Skeletal muscle cell (primary cell): ENCODE results near the gene HAND1.
A peak's percentile ranks its signal among the peaks of the same experiment; 100 is the strongest.

Experiments used
- DNase-seq: peaks from one replicate; pipeline ENCODE4 v3.0.0-alpha.2; 2010; ENCODE audit warnings: low read depth
- H3K4me3 ChIP-seq: 2 replicates; pipeline ENCODE4 v1.5.1; 2011; ENCODE audit warnings: low read depth, mild to moderate bottlenecking, control low read depth, low read length, moderate library complexity

The HAND1 gene

GRCh38 chr5:154466671-154467070, 11.4 kb downstream of the HAND1 start:
- no peak for DNase-seq
- no peak overlapping the region for H3K4me3 ChIP-seq

- DNase-seq, result no peak
- no peak overlapping the region for H3K4me3 ChIP-seq
These were observed 11.9 kb downstream of the HAND1 start for GRCh38 chr5:154466147-154466546.

DNA sequence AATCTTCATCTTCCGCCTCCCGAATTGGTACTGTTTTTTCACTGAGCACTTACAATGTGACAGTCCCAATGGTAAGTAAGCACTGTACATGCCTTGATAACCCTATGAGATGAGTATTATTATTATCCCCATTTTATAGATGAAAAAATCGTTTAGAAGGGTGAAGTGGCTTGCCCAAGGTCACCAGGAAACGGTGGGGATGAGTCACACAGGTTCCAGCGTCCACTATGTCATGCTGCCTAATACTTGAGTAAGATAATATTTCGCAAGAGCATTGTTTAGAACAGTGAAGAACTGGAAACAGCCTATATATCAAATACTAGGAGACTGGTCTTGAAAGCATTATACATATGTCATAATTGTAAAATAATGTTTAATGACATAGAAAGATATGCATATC, 12.9 kb downstream of the HAND1 start:
- no peak overlapping the region for H3K4me3 ChIP-seq
- peak; percentile 65 for DNase-seq

DNA sequence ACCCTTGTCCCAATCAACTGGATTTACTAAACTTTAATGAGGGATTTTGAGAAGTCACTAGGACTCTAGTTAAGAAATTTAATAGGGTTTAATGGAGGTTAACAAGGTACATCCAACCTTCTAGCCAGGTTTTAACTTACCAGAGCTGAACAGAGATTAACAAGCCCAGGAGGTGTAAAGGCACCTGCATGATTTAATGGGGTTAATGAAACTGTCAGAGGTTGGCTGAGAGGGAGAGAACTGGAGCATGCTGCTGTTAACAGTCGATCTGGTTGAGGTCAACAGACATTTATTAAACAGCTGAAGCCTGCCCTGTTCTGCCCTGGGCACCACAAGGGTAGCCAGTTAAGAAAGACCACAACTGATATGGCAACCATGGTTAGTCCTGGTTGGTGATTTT, 13.6 kb downstream of the HAND1 start:
- no peak for DNase-seq

GRCh38 chr5:154461531-154461930, 16.5 kb downstream of the HAND1 start:
- DNase-seq, result peak; percentile 41

More for the DNA sequence above, 13.6 kb downstream of the HAND1 start:
- no peak overlapping the region for H3K4me3 ChIP-seq

DNA sequence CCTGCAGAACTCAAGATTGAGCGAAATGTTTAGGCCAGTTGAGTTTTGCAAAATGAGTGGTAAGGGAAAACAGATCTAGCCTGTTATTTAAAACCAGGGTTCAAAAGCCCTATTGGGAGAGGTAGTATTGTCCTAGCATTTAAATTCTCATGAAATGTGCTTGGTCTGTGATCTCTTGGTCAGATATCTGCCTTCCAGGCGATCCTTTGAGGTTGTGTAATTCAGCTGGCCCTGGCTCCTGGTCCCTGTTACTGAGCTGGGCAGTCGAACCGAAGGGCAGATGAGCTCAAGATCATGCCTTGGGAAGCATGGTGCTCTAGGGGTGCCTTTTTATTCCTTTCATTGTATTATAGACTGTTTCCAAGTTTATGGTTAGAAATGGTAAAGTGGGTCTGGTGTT, 17.9 kb downstream of the HAND1 start:
- DNase-seq, result no peak
- no peak overlapping the region for H3K4me3 ChIP-seq

More at GRCh38 chr5:154461531-154461930, 16.5 kb downstream of the HAND1 start:
- no peak overlapping the region for H3K4me3 ChIP-seq

GRCh38 chr5:154459015-154459414, 19.0 kb downstream of the HAND1 start:
- DNase-seq, result no peak
- H3K4me3 ChIP-seq, result no peak overlapping the region

DNA sequence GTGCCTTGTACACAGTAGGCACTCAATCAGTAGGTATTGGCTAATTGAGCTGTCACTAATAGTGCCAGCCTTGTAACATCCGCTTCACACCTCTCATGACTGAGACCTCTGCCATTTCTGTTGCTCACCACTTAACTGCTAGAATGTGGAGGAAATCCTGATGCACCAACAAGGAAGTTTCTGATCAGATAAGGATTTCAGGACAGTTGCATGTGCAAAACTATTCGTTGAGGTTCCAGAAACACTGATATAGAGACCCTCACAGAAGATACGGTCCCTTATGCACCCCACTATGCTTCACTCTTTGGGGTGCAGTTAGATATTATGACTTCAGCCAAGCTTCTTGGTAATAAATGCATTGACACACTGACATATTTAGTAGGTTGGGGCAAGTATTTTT, 21.5 kb downstream of the HAND1 start:
- no peak overlapping the region for H3K4me3 ChIP-seq
- no peak for DNase-seq

- DNase-seq, result no peak
- H3K4me3 ChIP-seq, result no peak overlapping the region
These were observed 22.4 kb downstream of the HAND1 start for GRCh38 chr5:154455585-154455984.

GRCh38 chr5:154451957-154452356, 26.1 kb downstream of the HAND1 start:
- DNase-seq, result no peak

DNA sequence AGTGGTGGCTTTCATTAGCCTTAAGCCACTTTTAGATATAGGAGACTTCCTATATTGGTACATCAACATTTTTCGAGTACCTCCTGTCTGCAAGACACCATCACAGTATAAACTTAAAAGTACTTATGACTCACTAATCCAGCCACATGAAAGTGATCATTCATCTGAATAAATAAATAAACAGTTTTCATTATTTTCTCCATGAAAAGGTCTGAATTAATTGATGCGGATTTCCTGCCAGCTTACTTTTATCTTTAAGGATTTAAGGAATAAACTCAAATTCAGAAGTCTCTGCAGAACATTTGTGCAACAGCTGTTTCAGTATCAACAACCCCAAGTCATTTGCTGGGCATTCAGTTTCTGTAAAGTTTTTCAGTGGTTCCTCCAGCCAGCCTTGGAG, 28.2 kb downstream of the HAND1 start:
- no peak for DNase-seq

More at GRCh38 chr5:154451957-154452356, 26.1 kb downstream of the HAND1 start:
- no peak overlapping the region for H3K4me3 ChIP-seq

DNA sequence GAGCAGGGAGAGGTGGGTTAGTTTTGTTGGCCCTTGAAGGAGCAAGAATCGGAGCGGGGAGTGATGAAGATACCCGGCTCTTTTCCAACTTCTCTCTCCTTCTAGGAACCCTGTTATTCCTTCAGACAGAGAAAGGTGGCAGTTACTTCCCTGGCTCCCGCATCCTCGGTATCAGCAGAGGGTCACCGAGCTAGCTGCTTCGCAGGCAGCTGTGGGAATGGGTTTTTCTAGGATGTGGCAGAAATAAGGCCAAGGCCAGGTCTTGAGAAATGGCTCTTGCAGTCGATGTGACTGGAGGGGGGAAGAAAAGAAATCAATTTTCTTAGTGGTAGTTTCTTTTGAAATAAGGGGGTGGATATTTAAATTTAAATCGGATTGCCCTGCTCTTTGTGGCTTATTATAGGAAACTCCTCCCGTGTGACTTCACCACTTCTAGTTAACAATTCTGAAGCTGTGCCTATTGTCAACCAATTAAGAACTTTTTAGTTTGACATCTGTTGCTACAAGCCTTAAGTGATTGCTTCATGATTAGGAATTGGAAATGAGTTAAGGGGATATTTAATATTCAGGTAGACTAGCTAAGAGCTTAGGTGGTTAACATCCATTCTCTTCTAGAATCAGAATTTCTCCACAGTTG, 30.8 kb downstream of the HAND1 start:
- no peak for DNase-seq
- H3K4me3 ChIP-seq, result peak overlapping the region; percentile 92

More for the DNA sequence above, 28.2 kb downstream of the HAND1 start:
- no peak overlapping the region for H3K4me3 ChIP-seq

DNA sequence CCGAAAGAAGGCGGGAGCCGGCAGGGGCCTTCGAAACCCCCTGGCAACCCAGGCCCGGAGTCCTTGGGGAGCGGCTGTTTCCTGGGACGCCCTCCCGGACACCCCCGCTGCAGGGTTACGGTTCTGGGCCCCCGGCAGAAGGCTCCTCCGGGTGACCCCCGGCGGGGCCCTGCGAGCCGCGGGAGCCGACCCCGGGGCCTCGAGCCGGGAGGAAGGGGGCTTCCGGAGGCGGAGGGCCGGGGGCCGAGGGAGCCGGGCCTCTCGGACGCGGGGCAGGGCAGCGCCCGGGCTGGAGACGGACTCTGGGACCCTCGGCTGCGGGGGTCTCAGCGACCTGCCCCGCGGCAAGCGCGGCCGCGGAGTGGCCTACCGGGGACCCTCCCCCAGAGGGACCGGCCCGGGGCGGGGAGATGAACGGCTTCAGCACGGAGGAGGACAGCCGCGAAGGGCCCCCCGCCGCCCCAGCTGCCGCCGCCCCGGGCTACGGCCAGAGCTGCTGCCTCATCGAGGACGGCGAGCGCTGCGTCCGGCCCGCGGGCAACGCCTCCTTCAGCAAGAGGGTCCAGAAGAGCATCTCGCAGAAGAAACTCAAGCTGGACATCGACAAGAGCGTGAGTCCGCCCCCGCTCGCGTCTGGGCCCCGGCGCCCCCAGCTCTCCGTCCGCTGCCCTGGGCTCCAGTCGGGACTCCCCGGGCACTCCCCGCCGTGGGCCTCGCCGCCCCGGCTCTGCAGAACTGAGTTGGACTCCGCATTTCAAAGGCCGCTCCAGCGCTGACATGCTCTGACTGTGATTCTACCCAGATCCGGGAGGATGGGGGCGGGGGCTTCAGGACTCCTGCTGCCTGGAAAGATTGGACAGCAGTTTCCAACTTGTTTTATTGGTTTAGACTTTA, 31.6 kb downstream of the HAND1 start:
- DNase-seq, result no peak
- peak overlapping the region; percentile 92 for H3K4me3 ChIP-seq

DNA sequence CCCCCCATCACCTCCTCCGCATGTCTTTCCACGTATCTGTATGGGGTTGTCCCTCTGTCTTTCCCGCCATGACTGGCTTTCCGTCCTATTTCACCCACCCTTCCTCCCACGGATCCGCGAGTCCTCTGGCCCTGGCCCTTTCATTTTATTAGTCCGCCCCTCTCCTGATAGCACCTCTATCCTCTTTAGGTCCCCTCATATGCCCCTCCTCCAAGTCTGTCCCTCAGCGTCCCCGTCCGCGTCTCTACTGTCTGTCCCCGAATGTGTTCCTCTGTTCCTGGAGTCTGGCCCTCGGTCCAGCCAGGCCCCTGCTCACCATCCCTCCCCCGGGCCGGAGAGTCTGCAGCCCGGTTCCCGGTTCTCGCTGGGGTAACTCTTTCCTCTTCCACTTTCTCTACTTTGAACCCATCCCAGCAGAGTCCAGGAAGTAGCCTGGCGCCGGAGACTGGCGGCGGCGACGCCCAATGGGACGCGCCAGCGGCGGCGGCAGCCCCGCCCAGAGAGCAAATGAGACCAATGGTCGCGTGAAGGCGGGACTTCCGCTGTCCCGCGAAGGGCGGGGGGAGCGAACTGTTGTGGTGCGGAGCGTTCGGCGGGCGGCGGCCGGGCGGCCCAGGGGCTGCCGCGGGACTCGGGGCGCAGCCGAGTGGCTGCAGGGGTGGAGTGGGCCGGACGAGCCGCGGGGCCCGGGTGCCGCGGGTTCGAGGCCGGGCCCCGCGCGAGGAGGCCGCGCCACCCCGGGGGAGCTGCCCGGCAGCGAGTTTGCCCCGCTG, 32.4 kb downstream of the HAND1 start, which contains the start of gene SAP30L:
SAP30L (plus strand) TSS at position 576 of the 773 bp plus-strand sequence. CDS start 608 bp downstream, outside the sequence.
- H3K4me3 ChIP-seq, result peak within 1 kb of the TSS; percentile 92
- peak; percentile 68 for DNase-seq

DNA sequence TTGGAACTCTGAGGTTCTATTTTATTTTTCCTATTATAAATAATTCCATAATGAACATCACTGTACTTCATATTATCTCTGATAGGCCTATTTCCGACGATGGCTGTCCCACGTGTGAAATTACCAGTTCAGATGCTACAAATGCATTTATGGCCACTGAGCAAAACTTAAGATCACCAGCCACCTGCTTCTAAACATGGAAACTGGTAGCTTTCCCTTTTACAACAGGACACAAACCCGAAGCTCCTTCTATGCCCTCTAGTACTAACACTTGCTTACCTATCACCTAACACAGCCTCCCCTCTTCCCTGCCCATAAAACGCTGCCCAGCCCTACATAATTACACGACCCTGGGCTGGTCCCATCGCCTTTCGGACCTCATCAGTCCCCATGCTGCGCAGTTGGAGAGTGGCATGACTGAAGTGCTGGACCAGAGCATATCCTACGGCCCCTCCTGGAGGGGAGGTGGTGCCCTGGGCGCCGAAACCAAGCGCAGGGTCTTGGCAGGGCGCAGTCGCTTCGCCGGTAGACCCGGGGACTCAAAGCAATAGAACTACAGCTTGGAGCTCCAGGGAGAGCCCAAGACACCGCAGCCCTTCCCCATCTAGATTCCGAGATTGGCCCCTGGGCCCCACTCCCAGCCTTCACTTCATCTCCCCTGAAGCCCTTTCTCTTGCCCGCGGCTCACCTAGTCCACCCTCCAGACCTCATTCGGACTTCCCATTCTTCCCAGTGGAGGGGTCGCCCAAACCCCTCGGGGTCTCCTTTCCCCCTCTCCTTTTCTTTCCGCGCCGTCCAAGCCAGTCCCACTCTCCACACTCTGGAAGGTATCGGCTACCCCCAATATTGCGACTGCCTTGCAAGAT, 33.2 kb downstream of the HAND1 start:
- no peak for DNase-seq

GRCh38 chr5:154442801-154443200, 35.2 kb downstream of the HAND1 start:
- no peak overlapping the region for H3K4me3 ChIP-seq
- DNase-seq, result no peak

More for the DNA sequence above, 33.2 kb downstream of the HAND1 start:
- peak overlapping the region; percentile 92 for H3K4me3 ChIP-seq

DNA sequence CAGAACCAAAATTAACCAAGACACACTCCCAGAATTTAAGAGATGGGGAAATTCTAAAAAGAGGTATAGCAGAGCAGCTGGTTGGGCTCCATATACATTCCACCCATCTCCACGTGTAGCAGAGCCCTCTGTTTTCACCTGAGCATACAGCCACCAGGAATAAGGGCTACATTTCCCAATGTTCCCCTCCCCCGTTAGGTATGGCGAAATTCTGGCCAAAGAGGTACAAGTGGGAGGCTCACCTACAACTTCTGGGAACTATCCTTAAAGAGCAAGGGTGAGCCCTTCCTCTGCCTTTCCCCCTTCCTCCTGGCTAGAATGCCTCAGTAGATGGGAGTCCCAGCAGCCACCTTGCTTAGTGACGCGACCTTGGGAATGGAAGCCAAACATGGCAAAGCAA, 37.5 kb downstream of the HAND1 start:
- no peak overlapping the region for H3K4me3 ChIP-seq
- no peak for DNase-seq

DNA sequence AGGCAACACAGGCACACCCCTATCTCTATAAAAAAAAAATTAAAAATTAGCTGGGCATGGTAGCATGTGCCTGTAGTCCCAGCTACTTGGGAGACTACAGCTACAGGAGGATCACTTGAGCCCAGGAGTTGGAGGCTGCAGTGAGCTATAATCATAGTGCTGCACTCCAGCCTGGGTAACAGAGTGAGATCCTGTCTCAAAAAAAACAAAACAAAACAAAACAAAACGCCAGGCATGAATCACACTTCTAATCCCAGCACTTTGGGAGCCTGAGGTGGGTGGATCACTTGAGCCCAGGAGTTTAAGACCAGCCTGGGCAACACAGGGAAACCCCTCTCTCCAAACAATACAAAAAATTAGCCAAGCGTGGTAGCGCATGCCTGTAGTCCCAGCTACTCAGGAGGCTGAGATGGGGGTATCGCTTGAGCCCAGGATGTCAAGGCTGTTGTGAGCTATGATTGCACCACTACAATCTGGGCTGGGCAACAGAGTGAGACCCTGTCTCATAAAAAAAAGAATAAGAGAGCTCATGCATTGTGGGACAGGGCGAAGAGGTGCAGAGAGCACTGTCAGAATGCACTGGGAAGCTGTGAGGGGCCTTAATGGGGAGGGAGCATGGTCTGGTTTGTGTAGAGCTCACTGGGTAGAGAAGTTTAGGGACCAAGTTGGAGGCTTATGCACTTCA, 40.6 kb downstream of the HAND1 start:
- no peak overlapping the region for H3K4me3 ChIP-seq
- DNase-seq, result no peak
